GM12864 (cell line): ENCODE data around the gene ONECUT1.

Source experiments
- DNase-seq: peaks from one replicate; pipeline ENCODE4 v3.0.0-alpha.2; 2011; ENCODE audit warnings: low read depth
- H3K4me3 ChIP-seq: 2 replicates; pipeline ENCODE4 v1.5.1; 2011; ENCODE audit warnings: mild to moderate bottlenecking, low read depth, low read length, control low read depth
- CTCF ChIP-seq: IDR thresholded peaks from 2 replicates; pipeline ENCODE4 v1.5.1; 2011; ENCODE audit warnings: low read depth, mild to moderate bottlenecking, moderate library complexity, low read length, control low read depth, inconsistent platforms; ENCODE audit errors: missing control alignments

Gene ONECUT1

GRCh38 chr15:52757496-52757895 lies 32.6 kb downstream of the ONECUT1 start:
- no peak overlapping the region for H3K4me3 ChIP-seq
- no peak for TF ChIP-seq CTCF
- DNase-seq = no peak

GRCh38 chr15:52751522-52751921 lies 38.6 kb downstream of the ONECUT1 start:
- TF ChIP-seq CTCF = no peak
- no peak for DNase-seq
- no peak overlapping the region for H3K4me3 ChIP-seq

GRCh38 chr15:52749258-52749657 lies 40.9 kb downstream of the ONECUT1 start:
- TF ChIP-seq CTCF = no peak
- peak; percentile 30 for DNase-seq
- no peak overlapping the region for H3K4me3 ChIP-seq

- no peak overlapping the region for H3K4me3 ChIP-seq
- DNase-seq = no peak
- TF ChIP-seq CTCF = no peak
These were observed 43.9 kb downstream of the ONECUT1 start for GRCh38 chr15:52746162-52746757.

GRCh38 chr15:52745326-52746161 lies 44.6 kb downstream of the ONECUT1 start:
- no peak for DNase-seq
- TF ChIP-seq CTCF = no peak
- H3K4me3 ChIP-seq = no peak overlapping the region

GRCh38 chr15:52738311-52738710 lies 51.8 kb downstream of the ONECUT1 start:
- TF ChIP-seq CTCF = no peak
- no peak for DNase-seq
- no peak overlapping the region for H3K4me3 ChIP-seq
